AG09319 (cell line): ENCODE results near the gene SYT9.

Source experiments
- DNase-seq: peaks from one replicate; pipeline ENCODE4 v3.0.0-alpha.2; 2010; ENCODE audit warnings: low read depth; ENCODE audit errors: extremely low read depth
- TF ChIP-seq, protein P1 (sequence below): IDR thresholded peaks from 2 replicates; pipeline ENCODE4 v1.5.1; 2011; ENCODE audit warnings: low read depth, mild to moderate bottlenecking, inconsistent platforms, low read length, moderate library complexity

The SYT9 gene

DNA sequence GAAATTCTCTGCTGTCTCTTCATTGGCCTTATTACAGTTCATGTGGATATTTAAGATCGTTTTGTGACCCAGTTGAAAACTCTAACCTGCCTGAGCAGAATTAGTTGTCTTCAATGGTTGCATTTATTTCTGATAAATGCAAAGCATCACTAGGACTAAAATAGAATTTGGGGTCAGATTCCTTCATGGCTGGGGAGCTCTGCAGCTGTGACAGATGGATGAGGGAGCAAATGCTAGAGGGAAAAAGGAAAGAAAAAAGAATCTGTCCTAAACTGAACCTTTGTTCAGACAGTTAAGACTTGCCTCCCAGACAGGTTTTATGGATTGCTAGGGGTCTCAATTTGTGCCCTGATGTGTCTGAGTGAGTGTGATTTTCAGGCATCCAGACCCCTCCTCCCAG, 113.0 kb downstream of the SYT9 start:
- TF ChIP-seq, protein P1, sequence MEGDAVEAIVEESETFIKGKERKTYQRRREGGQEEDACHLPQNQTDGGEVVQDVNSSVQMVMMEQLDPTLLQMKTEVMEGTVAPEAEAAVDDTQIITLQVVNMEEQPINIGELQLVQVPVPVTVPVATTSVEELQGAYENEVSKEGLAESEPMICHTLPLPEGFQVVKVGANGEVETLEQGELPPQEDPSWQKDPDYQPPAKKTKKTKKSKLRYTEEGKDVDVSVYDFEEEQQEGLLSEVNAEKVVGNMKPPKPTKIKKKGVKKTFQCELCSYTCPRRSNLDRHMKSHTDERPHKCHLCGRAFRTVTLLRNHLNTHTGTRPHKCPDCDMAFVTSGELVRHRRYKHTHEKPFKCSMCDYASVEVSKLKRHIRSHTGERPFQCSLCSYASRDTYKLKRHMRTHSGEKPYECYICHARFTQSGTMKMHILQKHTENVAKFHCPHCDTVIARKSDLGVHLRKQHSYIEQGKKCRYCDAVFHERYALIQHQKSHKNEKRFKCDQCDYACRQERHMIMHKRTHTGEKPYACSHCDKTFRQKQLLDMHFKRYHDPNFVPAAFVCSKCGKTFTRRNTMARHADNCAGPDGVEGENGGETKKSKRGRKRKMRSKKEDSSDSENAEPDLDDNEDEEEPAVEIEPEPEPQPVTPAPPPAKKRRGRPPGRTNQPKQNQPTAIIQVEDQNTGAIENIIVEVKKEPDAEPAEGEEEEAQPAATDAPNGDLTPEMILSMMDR: no peak
- no peak for DNase-seq

DNA sequence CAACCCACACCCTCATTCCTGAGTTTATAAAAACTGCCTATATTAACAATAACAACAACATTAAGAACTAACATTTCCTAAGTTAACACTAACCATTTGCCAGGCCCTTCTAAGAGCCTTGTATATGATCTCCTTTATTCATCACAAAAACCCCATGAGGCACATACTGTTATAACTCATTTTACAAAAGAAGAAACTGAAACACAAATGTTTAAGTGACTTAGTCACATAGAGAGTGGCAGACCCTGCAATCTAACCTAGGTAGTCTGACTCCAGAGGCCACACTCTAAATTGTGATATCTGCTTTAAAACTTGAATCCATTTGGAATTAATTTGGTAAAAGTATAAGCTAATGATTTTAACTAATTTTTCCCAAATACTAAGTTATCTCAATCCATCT, 116.1 kb downstream of the SYT9 start:
- TF ChIP-seq, protein P1: no peak
- no peak for DNase-seq

DNA sequence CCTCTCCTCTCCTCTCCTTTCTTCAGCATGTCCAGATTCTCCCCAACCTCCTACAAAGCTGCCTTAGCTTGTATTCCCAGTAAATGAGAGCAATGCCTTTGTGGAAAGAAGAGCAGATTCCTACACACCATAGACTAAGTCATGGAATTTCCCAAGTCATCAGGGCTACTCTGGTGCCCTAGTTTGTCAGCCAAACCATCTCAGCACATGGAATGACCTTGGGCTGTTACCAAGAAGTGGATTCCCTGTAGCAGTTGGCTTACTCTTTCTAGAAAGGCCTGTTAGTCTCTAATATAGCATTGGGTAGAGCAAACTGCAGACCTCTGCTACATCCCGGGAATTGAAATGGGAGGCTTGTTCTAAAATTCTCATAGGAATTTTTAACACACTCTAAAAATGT, 124.7 kb downstream of the SYT9 start:
- no peak for DNase-seq
- TF ChIP-seq, protein P1: no peak

DNA sequence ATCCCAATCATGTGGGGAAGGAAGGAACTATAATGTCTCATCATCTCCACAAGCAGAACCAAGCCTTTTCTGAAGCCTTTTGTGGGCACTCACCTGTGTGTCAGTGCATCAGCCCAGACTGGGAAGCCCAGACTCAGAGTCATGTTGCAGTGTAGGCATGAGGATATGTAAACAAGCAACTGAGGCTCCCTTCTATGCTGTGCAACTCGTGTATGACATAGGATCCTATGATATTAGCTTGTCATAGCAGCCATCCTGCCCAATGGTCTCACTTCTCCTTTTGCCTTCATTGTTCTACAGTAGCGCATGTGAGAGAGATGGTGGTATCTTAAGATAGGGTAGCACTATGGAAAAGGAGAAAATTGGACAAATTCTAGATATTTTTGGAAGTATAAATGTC, 130.2 kb downstream of the SYT9 start:
- DNase-seq: no peak
- TF ChIP-seq, protein P1: no peak

DNA sequence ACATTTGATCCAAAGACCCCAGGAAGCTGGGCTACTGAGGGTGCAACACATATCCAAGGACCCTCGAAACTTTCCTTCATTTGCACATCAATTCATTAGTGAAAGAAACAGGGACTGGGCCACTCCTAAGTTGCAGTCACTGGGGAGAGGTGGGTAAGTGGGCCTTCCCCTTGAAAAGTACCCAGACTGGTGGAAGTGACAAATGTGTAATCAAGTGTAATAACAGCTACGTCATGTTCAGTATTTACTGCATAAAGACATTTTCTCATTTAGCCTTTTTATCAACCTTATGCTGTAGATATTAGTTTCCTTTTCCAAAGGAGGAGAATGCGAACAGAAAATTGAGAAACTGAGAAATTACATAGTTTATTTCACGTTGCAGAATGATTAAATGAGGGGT, 131.7 kb downstream of the SYT9 start:
- DNase-seq: no peak
- TF ChIP-seq, protein P1: no peak

DNA sequence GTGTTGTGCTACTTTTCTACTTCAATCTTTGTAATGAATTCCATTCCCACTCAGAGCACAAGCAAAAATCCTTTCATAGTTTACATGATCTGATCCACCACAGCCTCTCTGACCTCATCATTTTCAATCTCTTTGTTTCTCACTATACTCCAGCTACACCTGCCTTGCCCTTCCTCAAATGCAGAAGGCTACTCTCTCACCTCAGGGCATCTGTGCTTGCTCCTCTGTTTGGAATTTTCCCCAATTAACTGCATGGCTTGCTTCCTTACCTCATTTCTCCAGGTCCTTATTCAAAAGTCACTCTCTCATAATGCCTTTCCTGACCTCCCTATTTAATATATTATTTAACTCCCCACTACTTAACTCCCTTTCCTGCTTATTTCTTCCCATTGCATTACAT, 133.0 kb downstream of the SYT9 start:
- no peak for DNase-seq
- TF ChIP-seq, protein P1: no peak

DNA sequence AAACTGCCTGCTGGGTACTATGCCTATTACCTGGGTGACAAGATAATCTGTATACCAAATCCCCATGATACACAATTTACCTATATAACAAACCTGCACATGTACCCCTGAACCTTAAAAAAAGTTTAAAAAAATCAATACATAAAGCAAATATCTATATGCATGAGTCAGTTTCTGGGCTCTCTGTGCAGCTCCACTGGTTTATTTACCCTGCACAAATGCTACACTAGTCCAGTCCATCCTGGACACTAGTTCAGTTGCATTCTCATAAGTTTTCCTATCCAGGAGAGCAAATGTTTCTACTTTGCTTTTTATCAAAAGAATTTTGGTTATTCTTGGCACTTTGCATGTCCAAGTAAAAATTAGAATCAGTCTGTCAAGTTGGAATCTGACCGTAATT, 133.8 kb downstream of the SYT9 start:
- TF ChIP-seq, protein P1: no peak

More for the DNA sequence above, 133.8 kb downstream of the SYT9 start:
- DNase-seq: no peak
